B cell (primary cell): ENCODE measurements around the gene OFD1. TPM values are rescaled to one million over a fixed set of nuclear protein-coding genes. Genes with fewer than 3 reads are reported as not detected.

ENCODE experiments used
- ATAC-seq: fragments of 200-7000 bp; cut with Tn5 transposase; one replicate; pipeline ENCODE4 v1.10.0; 2021; ENCODE audit warnings: low read depth, mild to moderate bottlenecking, moderate number of reproducible peaks, moderate library complexity
- CTCF ChIA-PET: fragments of 350-600 bp; sonication (Branson Sonifier 250); formaldehyde crosslinking; loops from one replicate; lab custom pipeline; 2021; ENCODE audit warnings: antibody characterized with exemption, inconsistent platforms; lab: Charles Lee
- POLR2A ChIA-PET: fragments of 350-600 bp; sonication (Branson Sonifier 250); formaldehyde crosslinking; loops from one replicate; lab custom pipeline; 2021; ENCODE audit warnings: antibody characterized with exemption; lab: Charles Lee
- DNase-seq: peaks from one replicate; pipeline ENCODE4 v3.0.0; 2013
- H2AFZ ChIP-seq: 2 replicates; pipeline ENCODE4 v1.6.1; 2012; ENCODE audit warnings: mild to moderate bottlenecking, low read depth, low read length; ENCODE audit not compliant: insufficient read depth, poor library complexity, severe bottlenecking
- H3K27ac ChIP-seq, 2 donors: 1 replicate in 1 of 2; 2 replicates in 1 of 2; pipeline ENCODE4 v1.5.1; 2012 to 2013; ENCODE audit warnings: low read length in 2 of 2, mild to moderate bottlenecking in 2 of 2, moderate library complexity in 1 of 2
- H3K27me3 ChIP-seq, 4 experiments: fragments of 200-600 bp in 1 of 4; sonication (generic) in 1 of 4; replicated peaks in 1 of 4; 1 replicate in 2 of 4; 2 replicates in 2 of 4; pipeline versions ENCODE4 v1.6.1 to v1.7.0; 2013 to 2016; ENCODE audit warnings: low read length in 3 of 4, mild to moderate bottlenecking in 2 of 4, mixed read lengths in 1 of 4, moderate library complexity in 1 of 4; ENCODE audit not compliant: insufficient read depth in 4 of 4, control insufficient read depth in 3 of 4; ENCODE audit errors: control extremely low read depth in 1 of 4
- H3K36me3 ChIP-seq, 2 experiments: replicated peaks in 1 of 2; 1 replicate in 1 of 2; 2 replicates in 1 of 2; pipeline versions ENCODE4 v1.6.1 to v1.7.1; 2013; ENCODE audit warnings: low read length in 1 of 2; ENCODE audit not compliant: insufficient read depth in 2 of 2, control insufficient read depth in 1 of 2; ENCODE audit errors: control extremely low read depth in 1 of 2, extremely low read depth in 1 of 2
- H3K4me1 ChIP-seq, 2 donors: fragments of 200-600 bp in 1 of 2; sonication (generic) in 1 of 2; 1 replicate in 1 of 2; 2 replicates in 1 of 2; pipeline versions ENCODE4 v1.5.1 to v1.6.1; 2013 to 2017; ENCODE audit warnings: low read length in 2 of 2; ENCODE audit not compliant: control insufficient read depth in 2 of 2, insufficient read depth in 2 of 2
- H3K4me2 ChIP-seq: replicated peaks from 2 replicates; pipeline ENCODE3; 2012; ENCODE audit warnings: mild to moderate bottlenecking, low read depth, low read length; ENCODE audit not compliant: poor library complexity, severe bottlenecking
- H3K4me3 ChIP-seq, 5 experiments: fragments of 200-600 bp in 1 of 5; sonication (generic) in 1 of 5; 1 replicate in 3 of 5; 2 replicates in 2 of 5; pipeline versions ENCODE4 v1.5.1 to v1.7.0; 2011 to 2016; ENCODE audit warnings: low read length in 4 of 5, mild to moderate bottlenecking in 4 of 5, low read depth in 2 of 5, control low read depth in 1 of 5, moderate library complexity in 1 of 5; ENCODE audit not compliant: insufficient read depth in 1 of 5; ENCODE audit errors: control extremely low read depth in 1 of 5, extremely low read depth in 1 of 5
- H3K79me2 ChIP-seq: fragments of 200-600 bp; sonication (generic); one replicate; pipeline ENCODE4 v1.6.0; 2016; ENCODE audit warnings: low read length; ENCODE audit not compliant: control insufficient read depth, insufficient read depth
- H3K9ac ChIP-seq: fragments of 200-600 bp; sonication (generic); 2 replicates; pipeline ENCODE4 v1.6.1; 2017; ENCODE audit warnings: mild to moderate bottlenecking, low read length, moderate library complexity
- H3K9me3 ChIP-seq, 3 donors: one replicate each; pipeline versions ENCODE4 v1.6.1 to v1.7.1; 2013; ENCODE audit warnings: low read length in 2 of 3; ENCODE audit not compliant: control insufficient read depth in 2 of 3, insufficient read depth in 1 of 3; ENCODE audit errors: control extremely low read depth in 1 of 3
- H4K20me1 ChIP-seq: 2 replicates; pipeline ENCODE4 v1.6.0; 2012; ENCODE audit warnings: mild to moderate bottlenecking, low read length; ENCODE audit not compliant: insufficient read depth, control insufficient read depth, poor library complexity, severe bottlenecking
- H3K27ac Mint-ChIP-seq: one replicate; pipeline ENCODE4 v1.8.0; 2021; ENCODE audit warnings: mixed read lengths
- H3K27me3 Mint-ChIP-seq: one replicate; pipeline ENCODE4 v1.8.0; 2021; ENCODE audit warnings: mixed read lengths
- H3K4me1 Mint-ChIP-seq: one replicate; pipeline ENCODE4 v1.8.0; 2021; ENCODE audit warnings: mixed read lengths
- H3K4me3 Mint-ChIP-seq: one replicate; pipeline ENCODE4 v1.8.0; 2021; ENCODE audit warnings: mixed read lengths
- H3K9me3 Mint-ChIP-seq: one replicate; pipeline ENCODE4 v1.8.0; 2022; ENCODE audit warnings: mixed read lengths; ENCODE audit not compliant: insufficient read depth
- EZH2 ChIP-seq: IDR thresholded peaks from 2 replicates; pipeline ENCODE4 v1.6.1; 2012; ENCODE audit warnings: borderline replicate concordance, low read depth, mild to moderate bottlenecking, moderate library complexity, low read length; ENCODE audit not compliant: insufficient read depth, poor library complexity, severe bottlenecking
- WGBS: methylation state at CpG from one replicate; pipeline ENCODE4 v1.1.5; 2013; ENCODE audit warnings: missing lambda C conversion rate; ENCODE audit not compliant: insufficient coverage; 5-methylcytosine and 5-hydroxymethylcytosine counted together
- intact Hi-C: fragments of 100-400 bp; cut with micrococcal nuclease; formaldehyde crosslinking; loops from one replicate; pipeline ENCODE4 v1.10.0; 2022
- polyA plus RNA-seq: library from polyadenylated mRNA; depleted of rRNA; stranded (reverse); fragments of >200 nt; gene quantifications from 2 replicates; pipeline ENCODE4 v1.2.3, GENCODE V29; 2012
- total RNA-seq, 2 donors: library from RNA; stranded (reverse); fragments of 120-200 nt in 1 of 2; gene quantifications; 1 replicate in 1 of 2; 2 replicates in 1 of 2; pipeline versions ENCODE4 v1.2.3 to v1.2.4, GENCODE V29; 2013 to 2022
- TF ChIP-seq, protein P1 (sequence below): fragments of 200-600 bp; IDR thresholded peaks from one replicate; pipeline ENCODE4 v1.8.0; 2022; ENCODE audit warnings: antibody characterized with exemption, mild to moderate bottlenecking

OFD1 gene
- total and polyA plus RNA-seq, 2 donors (not counting 1 experiment from before 2014, with no cell fraction given): 40.6 to 84.9 TPM

DNA sequence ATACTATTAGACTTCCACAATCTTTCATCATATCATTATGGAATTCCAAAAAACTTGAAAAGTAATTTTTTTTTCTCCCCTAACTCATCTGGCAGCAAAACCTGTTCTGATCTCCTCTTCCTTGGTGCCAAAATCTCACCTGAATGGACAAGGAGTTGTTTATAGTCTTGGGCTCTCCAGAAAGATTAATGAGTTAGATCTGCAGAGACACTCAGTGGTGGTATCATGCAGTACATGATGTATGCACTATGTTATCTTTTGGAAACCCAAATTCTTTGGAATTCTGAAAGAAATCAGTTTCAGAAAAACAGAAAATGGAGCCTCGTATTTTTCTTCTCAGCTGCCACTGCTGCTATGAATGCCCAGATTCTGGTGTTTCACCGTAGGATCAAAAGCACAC, 70.7 kb downstream of the OFD1 start:
- DNase-seq (no peak), ATAC-seq (no peak)
- Histone ChIP-seq H4K20me1 (no peaks in the 10 kb centered on the region), H3K79me2 (no peaks in the 10 kb centered on the region), H3K9ac (no peak overlapping the region), H3K4me2 (no peak overlapping the region), H3K36me3 (no peaks in the 10 kb centered on the region), H3K4me1 (no peaks in the 10 kb centered on the region), H3K9me3 (no peaks in the 10 kb centered on the region), H3K27ac (no peak overlapping the region), H2AFZ (no peak overlapping the region), H3K27me3 (peaks cover 0 to 16% (median 0%) of the 10 kb centered on the region in 4 experiments), H3K4me3 (no peak overlapping the region)
- no peak for TF ChIP-seq EZH2
- TF ChIP-seq, protein P1, sequence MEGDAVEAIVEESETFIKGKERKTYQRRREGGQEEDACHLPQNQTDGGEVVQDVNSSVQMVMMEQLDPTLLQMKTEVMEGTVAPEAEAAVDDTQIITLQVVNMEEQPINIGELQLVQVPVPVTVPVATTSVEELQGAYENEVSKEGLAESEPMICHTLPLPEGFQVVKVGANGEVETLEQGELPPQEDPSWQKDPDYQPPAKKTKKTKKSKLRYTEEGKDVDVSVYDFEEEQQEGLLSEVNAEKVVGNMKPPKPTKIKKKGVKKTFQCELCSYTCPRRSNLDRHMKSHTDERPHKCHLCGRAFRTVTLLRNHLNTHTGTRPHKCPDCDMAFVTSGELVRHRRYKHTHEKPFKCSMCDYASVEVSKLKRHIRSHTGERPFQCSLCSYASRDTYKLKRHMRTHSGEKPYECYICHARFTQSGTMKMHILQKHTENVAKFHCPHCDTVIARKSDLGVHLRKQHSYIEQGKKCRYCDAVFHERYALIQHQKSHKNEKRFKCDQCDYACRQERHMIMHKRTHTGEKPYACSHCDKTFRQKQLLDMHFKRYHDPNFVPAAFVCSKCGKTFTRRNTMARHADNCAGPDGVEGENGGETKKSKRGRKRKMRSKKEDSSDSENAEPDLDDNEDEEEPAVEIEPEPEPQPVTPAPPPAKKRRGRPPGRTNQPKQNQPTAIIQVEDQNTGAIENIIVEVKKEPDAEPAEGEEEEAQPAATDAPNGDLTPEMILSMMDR: no peak
- POLR2A ChIA-PET: no interaction called here
- Mint-ChIP-seq H3K9me3 (no peaks in the 10 kb centered on the region), H3K4me1 (no peaks in the 10 kb centered on the region), H3K27me3 (peaks cover 3% of the 10 kb centered on the region), H3K27ac (no peak overlapping the region), H3K4me3 (no peak overlapping the region)
- intact Hi-C loops: no loop called here
- CTCF ChIA-PET: no interaction called here
- no CpG with 5 or more reads among the region's 2 CpGs for WGBS

DNA sequence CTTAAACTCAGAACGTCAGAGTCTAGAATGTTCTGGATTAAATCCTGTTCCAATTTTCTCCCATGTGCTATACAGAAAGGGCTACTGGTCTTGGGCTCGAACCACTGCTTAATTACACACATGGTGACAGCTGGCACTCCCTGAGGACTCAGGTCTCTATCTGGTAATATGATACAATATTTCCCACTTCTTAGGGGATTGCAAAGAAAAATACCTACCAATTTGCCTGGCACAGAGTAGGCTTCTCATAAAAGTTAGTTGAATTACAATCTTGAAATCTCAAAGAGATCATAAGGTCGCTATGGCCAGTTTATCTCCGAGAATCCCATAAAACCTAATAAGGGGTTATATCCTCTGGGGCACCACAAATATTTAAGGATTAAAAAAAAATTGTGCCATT, 73.7 kb downstream of the OFD1 start:
- no peak overlapping the region for H3K4me2 ChIP-seq
- no peak for DNase-seq
- no peak overlapping the region for H3K4me3 Mint-ChIP-seq
- H3K4me1 Mint-ChIP-seq: no peaks in the 10 kb centered on the region
- ChIA-PET CTCF (no interaction called here), POLR2A (no interaction called here)
- H3K27me3 Mint-ChIP-seq: peaks cover 3% of the 10 kb centered on the region
- H3K36me3 ChIP-seq: no peaks in the 10 kb centered on the region
- no peaks in the 10 kb centered on the region for H4K20me1 ChIP-seq
- TF ChIP-seq EZH2: no peak
- TF ChIP-seq, protein P1: no peak
- H2AFZ ChIP-seq: no peak overlapping the region
- no peak overlapping the region for H3K27ac ChIP-seq
- WGBS: no CpG with 5 or more reads among the region's 4 CpGs
- H3K9ac ChIP-seq: no peak overlapping the region
- peaks cover 0 to 16% (median 0%) of the 10 kb centered on the region in 4 experiments for H3K27me3 ChIP-seq
- H3K9me3 Mint-ChIP-seq: no peaks in the 10 kb centered on the region
- H3K4me1 ChIP-seq: no peaks in the 10 kb centered on the region
- H3K79me2 ChIP-seq: no peaks in the 10 kb centered on the region
- no peak overlapping the region for H3K27ac Mint-ChIP-seq
- intact Hi-C loops: no loop called here
- H3K4me3 ChIP-seq: no peak overlapping the region
- no peak for ATAC-seq
- no peaks in the 10 kb centered on the region for H3K9me3 ChIP-seq
